WTC11 (cell line): Measurements from ENCODE around the gene MMP17. TPM values are rescaled to one million over a fixed set of nuclear protein-coding genes. Genes with fewer than 3 reads are reported as not detected.
A peak's percentile ranks its signal among the peaks of the same experiment; 100 is the strongest.

Experiments
- ATAC-seq: fragments of 200-7000 bp; cut with Tn5 transposase; 2 replicates; pipeline ENCODE4 v1.10.0; 2021; ENCODE audit warnings: mild to moderate bottlenecking, moderate library complexity
- CTCF ChIA-PET: fragments of 300-600 bp; sonication (Branson Sonifier 250); formaldehyde crosslinking; loops from one replicate; lab custom pipeline; 2021; ENCODE audit warnings: antibody characterized with exemption; lab: Charles Lee
- POLR2A ChIA-PET: fragments of 350-600 bp; sonication (Branson Sonifier 250); formaldehyde crosslinking; loops from one replicate; lab custom pipeline; 2021; ENCODE audit warnings: antibody characterized with exemption; lab: Charles Lee
- DNase-seq: peaks from one replicate; pipeline ENCODE4 v3.0.0; 2021; ENCODE audit warnings: low spot score
- H3K27ac Mint-ChIP-seq: 2 replicates; pipeline ENCODE4 v1.8.0; 2021; ENCODE audit warnings: mixed read lengths
- H3K27me3 Mint-ChIP-seq: 2 replicates; pipeline ENCODE4 v1.8.0; 2021; ENCODE audit warnings: low read depth, mild to moderate bottlenecking, moderate library complexity, mixed read lengths
- H3K36me3 Mint-ChIP-seq: 2 replicates; pipeline ENCODE4 v1.8.0; 2021; ENCODE audit warnings: mixed read lengths
- H3K4me1 Mint-ChIP-seq: 2 replicates; pipeline ENCODE4 v1.8.0; 2022; ENCODE audit warnings: mixed read lengths
- H3K4me3 Mint-ChIP-seq: 2 replicates; pipeline ENCODE4 v1.8.0; 2021; ENCODE audit warnings: mild to moderate bottlenecking, moderate library complexity, mixed read lengths
- H3K9me3 Mint-ChIP-seq: 2 replicates; pipeline ENCODE4 v1.8.0; 2021; ENCODE audit warnings: mixed read lengths
- CREB1 ChIP-seq: sonication (generic); formaldehyde crosslinking; IDR thresholded peaks from 2 replicates; pipeline ENCODE4 v1.8.0; 2023; ENCODE audit warnings: mild to moderate bottlenecking, missing genetic modification reagents
- FOXK1 ChIP-seq: sonication (generic); formaldehyde crosslinking; IDR thresholded peaks from 2 replicates; pipeline ENCODE4 v1.8.0; 2022; ENCODE audit warnings: mild to moderate bottlenecking, moderate library complexity, missing genetic modification reagents
- GABPB1 ChIP-seq: sonication (generic); formaldehyde crosslinking; IDR thresholded peaks from 2 replicates; pipeline ENCODE4 v1.8.1; 2023; ENCODE audit warnings: mild to moderate bottlenecking, missing genetic modification reagents
- MYBL2 ChIP-seq: sonication (generic); formaldehyde crosslinking; IDR thresholded peaks from 2 replicates; pipeline ENCODE4 v1.8.1; 2023; ENCODE audit warnings: mild to moderate bottlenecking, moderate library complexity, missing genetic modification reagents
- NFATC4 ChIP-seq: fragments of 250-450 bp; sonication (Bioruptor Pico); IDR thresholded peaks from 2 replicates; pipeline ENCODE4 v1.9.0; 2021; ENCODE audit warnings: mild to moderate bottlenecking
- NR3C1 ChIP-seq: sonication (generic); formaldehyde crosslinking; conservative IDR thresholded peaks from 2 replicates; pipeline ENCODE4 v1.8.1; 2023; ENCODE audit warnings: low read depth, mild to moderate bottlenecking, missing genetic modification reagents
- SP1 ChIP-seq: sonication (generic); formaldehyde crosslinking; conservative IDR thresholded peaks from 2 replicates; pipeline ENCODE4 v1.8.1; 2022; ENCODE audit warnings: missing genetic modification reagents
- TEAD1 ChIP-seq: sonication (generic); formaldehyde crosslinking; IDR thresholded peaks from 2 replicates; pipeline ENCODE4 v1.8.0; 2022; ENCODE audit warnings: mild to moderate bottlenecking, missing genetic modification reagents
- TP53 ChIP-seq: sonication (generic); formaldehyde crosslinking; IDR thresholded peaks from 2 replicates; pipeline ENCODE4 v1.8.1; 2023; ENCODE audit warnings: mild to moderate bottlenecking, missing genetic modification reagents
- ZNF138 ChIP-seq: sonication (generic); formaldehyde crosslinking; conservative IDR thresholded peaks from 2 replicates; pipeline ENCODE4 v1.8.1; 2022; ENCODE audit warnings: mild to moderate bottlenecking, moderate library complexity, missing genetic modification reagents
- ZNF423 ChIP-seq: fragments of 250-450 bp; sonication (Bioruptor Pico); IDR thresholded peaks from 2 replicates; pipeline ENCODE4 v2.1.2; 2022; ENCODE audit warnings: mild to moderate bottlenecking, moderate library complexity
- total RNA-seq: library from RNA; stranded (reverse); gene quantifications from 3 replicates; pipeline ENCODE4 v1.2.3, GENCODE V29; 2021
- TF ChIP-seq, protein P1 (sequence below): sonication (generic); formaldehyde crosslinking; IDR thresholded peaks from 2 replicates; pipeline ENCODE4 v1.8.0; 2023; ENCODE audit warnings: missing genetic modification reagents, mild to moderate bottlenecking, borderline replicate concordance
- TF ChIP-seq, protein P2 (sequence below): sonication (generic); formaldehyde crosslinking; IDR thresholded peaks from 2 replicates; pipeline ENCODE4 v1.8.0; 2023; ENCODE audit warnings: missing genetic modification reagents
- TF ChIP-seq, protein P3 (sequence below): sonication (generic); formaldehyde crosslinking; conservative IDR thresholded peaks from 2 replicates; pipeline ENCODE4 v1.8.1; 2022; ENCODE audit warnings: mild to moderate bottlenecking, missing genetic modification reagents
- TF ChIP-seq, protein P4 (sequence below): sonication (generic); formaldehyde crosslinking; IDR thresholded peaks from 2 replicates; pipeline ENCODE4 v1.8.1; 2022; ENCODE audit warnings: missing genetic modification reagents, borderline replicate concordance

MMP17 gene
- total RNA-seq, 1 experiment from 2014 or later = 67.1 TPM

DNA sequence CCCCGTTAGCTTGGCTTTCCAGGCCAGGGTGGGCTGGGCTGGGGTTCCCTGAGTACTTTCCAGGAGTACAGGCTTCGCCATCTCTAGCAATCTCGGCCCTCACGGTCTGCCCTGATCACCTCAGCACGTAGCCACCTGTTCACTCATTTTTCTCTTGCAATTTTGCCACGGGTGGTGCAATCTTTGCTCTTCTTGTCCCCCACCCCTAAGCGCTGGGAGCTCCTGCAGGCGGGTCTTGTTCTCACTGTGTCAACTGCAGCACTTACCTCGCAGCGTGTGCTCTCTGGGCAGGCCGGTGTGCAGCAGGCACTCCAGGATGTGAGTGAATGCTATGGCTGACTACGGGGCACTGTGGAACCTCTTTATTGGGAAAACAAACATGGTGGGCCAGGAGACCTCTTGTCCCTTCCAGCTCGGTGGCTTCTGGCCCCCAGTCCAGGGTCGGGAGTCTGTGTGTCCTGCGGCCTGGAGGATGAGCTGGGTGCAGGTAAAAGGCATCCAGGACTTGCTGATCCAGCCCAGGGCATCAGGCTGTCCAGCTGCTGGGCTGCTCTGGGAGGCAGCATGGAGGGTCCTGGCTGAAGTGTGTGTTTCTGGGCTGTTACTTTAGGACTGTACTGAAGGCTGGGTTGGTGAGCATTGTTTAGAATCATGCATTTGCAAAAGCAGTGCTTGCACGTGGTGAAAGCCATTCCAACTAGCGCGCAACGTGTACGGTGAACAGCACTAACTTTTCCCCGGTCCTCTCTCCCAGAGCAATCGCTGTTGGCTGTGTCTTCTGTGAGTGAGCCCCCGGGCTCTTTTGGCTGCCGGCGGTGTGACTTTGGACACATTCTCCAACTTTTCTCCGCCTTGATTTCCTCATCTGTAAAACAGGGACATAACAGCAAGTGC is 64.8 kb downstream of the MMP17 start:
- ChIA-PET POLR2A (interaction anchor here (0.6 to 0.7 kb wide), 3 partner anchors 25 to 182 kb away, joined by 3 to 4 read pairs (median 3); partner anchors contain the start of genes EP400 and SFSWAP), CTCF (interaction anchor here (1.0 kb wide), 1 partner anchor 41 kb away, joined by 3 read pairs; no protein-coding TSS in a partner anchor)
- Mint-ChIP-seq H3K4me1 (peaks cover 17% of the 10 kb centered on the region), H3K9me3 (no peaks in the 10 kb centered on the region), H3K4me3 (no peak overlapping the region), H3K27me3 (peaks cover 11% of the 10 kb centered on the region; the same call in 1 of the 2 replicates), H3K27ac (no peak overlapping the region), H3K36me3 (no peaks in the 10 kb centered on the region)
- ATAC-seq = no peak
- no peak for DNase-seq
- TF ChIP-seq TEAD1 (no peak), GABPB1 (peak; percentile 69)

DNA sequence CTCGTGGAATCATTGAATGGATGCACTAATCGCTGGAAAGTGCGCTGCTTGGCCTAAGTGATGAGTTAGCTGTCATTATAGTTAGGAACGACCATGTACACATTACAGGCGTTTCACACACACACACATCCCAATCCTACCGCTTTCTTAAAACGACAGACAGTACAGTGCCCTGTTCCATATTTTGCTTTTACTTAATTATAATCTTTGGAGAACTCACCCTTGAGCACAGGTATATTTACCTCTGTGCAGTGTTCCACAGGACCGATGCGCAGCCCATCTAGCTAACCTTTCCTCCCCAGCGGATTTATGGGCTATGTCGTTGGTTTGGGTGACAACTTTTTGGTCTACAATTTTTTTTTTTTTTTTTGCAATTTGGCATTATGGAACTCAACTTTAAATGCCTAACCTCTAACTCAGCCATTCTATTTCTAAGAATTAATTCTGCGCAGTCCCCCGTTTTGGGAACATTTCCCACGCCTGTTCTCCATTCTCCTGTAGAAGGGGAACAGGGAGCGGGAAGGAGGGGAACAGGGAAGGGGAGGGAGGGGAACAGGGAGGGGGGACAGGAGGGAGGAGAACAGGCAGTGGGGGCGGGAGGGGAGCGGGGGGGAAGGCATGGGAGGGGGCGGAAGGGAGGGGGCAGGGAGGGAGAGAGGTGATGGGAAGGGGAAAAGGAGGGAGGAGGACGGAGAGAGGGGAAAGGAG is 65.6 kb downstream of the MMP17 start:
- Mint-ChIP-seq H3K9me3 (no peaks in the 10 kb centered on the region), H3K27ac (0 out of 2 replicates have a peak overlapping the region, but pooled peaks have one; percentile 59), H3K27me3 (peaks cover 10% of the 10 kb centered on the region; the same call in 1 of the 2 replicates)
- TF ChIP-seq NR3C1 (no peak), MYBL2 (no peak), NFATC4 (CRISPR knock-in tag) (no peak), ZNF138 (CRISPR knock-in tag) (no peak), ZNF423 (no peak), CREB1 (CRISPR knock-in tag) (no peak)
- TF ChIP-seq, protein P1, sequence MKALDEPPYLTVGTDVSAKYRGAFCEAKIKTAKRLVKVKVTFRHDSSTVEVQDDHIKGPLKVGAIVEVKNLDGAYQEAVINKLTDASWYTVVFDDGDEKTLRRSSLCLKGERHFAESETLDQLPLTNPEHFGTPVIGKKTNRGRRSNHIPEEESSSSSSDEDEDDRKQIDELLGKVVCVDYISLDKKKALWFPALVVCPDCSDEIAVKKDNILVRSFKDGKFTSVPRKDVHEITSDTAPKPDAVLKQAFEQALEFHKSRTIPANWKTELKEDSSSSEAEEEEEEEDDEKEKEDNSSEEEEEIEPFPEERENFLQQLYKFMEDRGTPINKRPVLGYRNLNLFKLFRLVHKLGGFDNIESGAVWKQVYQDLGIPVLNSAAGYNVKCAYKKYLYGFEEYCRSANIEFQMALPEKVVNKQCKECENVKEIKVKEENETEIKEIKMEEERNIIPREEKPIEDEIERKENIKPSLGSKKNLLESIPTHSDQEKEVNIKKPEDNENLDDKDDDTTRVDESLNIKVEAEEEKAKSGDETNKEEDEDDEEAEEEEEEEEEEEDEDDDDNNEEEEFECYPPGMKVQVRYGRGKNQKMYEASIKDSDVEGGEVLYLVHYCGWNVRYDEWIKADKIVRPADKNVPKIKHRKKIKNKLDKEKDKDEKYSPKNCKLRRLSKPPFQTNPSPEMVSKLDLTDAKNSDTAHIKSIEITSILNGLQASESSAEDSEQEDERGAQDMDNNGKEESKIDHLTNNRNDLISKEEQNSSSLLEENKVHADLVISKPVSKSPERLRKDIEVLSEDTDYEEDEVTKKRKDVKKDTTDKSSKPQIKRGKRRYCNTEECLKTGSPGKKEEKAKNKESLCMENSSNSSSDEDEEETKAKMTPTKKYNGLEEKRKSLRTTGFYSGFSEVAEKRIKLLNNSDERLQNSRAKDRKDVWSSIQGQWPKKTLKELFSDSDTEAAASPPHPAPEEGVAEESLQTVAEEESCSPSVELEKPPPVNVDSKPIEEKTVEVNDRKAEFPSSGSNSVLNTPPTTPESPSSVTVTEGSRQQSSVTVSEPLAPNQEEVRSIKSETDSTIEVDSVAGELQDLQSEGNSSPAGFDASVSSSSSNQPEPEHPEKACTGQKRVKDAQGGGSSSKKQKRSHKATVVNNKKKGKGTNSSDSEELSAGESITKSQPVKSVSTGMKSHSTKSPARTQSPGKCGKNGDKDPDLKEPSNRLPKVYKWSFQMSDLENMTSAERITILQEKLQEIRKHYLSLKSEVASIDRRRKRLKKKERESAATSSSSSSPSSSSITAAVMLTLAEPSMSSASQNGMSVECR (CRISPR knock-in tag) = no peak
- TF ChIP-seq, protein P2, sequence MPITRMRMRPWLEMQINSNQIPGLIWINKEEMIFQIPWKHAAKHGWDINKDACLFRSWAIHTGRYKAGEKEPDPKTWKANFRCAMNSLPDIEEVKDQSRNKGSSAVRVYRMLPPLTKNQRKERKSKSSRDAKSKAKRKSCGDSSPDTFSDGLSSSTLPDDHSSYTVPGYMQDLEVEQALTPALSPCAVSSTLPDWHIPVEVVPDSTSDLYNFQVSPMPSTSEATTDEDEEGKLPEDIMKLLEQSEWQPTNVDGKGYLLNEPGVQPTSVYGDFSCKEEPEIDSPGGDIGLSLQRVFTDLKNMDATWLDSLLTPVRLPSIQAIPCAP = no peak
- TF ChIP-seq, all 79 proteins: peak for 0
- ATAC-seq (no peak), DNase-seq (no peak)
- ChIA-PET CTCF (interaction anchor here (1.0 kb wide), 1 partner anchor 42 kb away, joined by 3 read pairs; no protein-coding TSS in a partner anchor), POLR2A (interaction anchor here (0.5 to 0.7 kb wide), 4 partner anchors 24 to 1147 kb away, joined by 3 to 4 read pairs (median 3); partner anchors contain the start of genes EP400 and SFSWAP)
- Mint-ChIP-seq H3K36me3 (no peaks in the 10 kb centered on the region), H3K4me3 (peak overlapping the region; percentile 58), H3K4me1 (peaks cover 17% of the 10 kb centered on the region)

DNA sequence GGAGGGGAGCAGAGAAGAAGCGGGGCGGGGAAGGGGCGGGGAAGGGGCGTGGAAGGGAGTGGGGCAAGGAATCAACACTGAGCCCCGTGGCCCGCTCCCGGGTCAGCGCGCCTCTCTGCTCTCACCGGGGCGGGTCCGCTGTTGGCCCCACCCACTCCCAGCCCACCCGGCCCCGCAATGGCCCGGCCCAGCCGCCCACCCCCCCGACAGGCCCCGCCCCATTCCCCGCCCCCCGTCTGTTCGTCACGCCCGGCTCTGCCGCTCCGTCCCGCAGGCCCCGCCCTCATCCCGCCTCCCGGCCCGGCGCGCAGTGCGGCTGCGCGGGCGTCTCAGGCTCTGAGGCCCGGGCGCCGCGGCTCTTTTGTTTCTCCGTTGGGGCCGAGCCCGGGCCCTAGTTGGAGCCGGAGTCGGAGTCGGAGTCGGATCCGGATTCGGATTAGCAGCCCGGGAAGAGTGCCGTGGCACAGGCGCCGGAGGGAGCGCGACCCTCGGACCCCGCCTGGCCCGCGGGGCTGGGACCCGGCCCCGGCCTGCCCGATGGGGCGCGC is 66.2 kb downstream of the MMP17 start, which contains the start of gene ULK1:
TSS of gene ULK1 (plus strand) at position 310 of the 548 bp plus-strand sequence. CDS start 380 bp downstream, outside the sequence.
- POLR2A ChIA-PET = interaction anchor here (0.5 kb wide), 1 partner anchor 1147 kb away, joined by 3 read pairs; no protein-coding TSS in a partner anchor
- CTCF ChIA-PET = interaction anchor here (1.0 kb wide), 1 partner anchor 43 kb away, joined by 3 read pairs; no protein-coding TSS in a partner anchor
- H3K4me3 Mint-ChIP-seq = peak within 1 kb of the TSS; percentile 71
- TF ChIP-seq SP1 = peak; percentile 60
- TF ChIP-seq FOXK1 (CRISPR knock-in tag) = 0 out of 2 replicates have a peak, but pooled peaks have one; percentile 29
- no peak for TF ChIP-seq TP53 (CRISPR knock-in tag)
- TF ChIP-seq, protein P1 (CRISPR knock-in tag) = no peak
- TF ChIP-seq, protein P3, sequence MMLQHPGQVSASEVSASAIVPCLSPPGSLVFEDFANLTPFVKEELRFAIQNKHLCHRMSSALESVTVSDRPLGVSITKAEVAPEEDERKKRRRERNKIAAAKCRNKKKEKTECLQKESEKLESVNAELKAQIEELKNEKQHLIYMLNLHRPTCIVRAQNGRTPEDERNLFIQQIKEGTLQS (CRISPR knock-in tag) = no peak
- TF ChIP-seq, protein P4, sequence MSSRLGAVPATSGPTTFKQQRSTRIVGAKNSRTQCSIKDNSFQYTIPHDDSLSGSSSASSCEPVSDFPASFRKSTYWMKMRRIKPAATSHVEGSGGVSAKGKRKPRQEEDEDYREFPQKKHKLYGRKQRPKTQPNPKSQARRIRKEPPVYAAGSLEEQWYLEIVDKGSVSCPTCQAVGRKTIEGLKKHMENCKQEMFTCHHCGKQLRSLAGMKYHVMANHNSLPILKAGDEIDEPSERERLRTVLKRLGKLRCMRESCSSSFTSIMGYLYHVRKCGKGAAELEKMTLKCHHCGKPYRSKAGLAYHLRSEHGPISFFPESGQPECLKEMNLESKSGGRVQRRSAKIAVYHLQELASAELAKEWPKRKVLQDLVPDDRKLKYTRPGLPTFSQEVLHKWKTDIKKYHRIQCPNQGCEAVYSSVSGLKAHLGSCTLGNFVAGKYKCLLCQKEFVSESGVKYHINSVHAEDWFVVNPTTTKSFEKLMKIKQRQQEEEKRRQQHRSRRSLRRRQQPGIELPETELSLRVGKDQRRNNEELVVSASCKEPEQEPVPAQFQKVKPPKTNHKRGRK (CRISPR knock-in tag) = no peak

More for the DNA sequence above, 66.2 kb downstream of the MMP17 start, which contains the start of gene ULK1:
- no peaks in the 10 kb centered on the region for H3K36me3 Mint-ChIP-seq
- H3K27ac Mint-ChIP-seq = peak within 1 kb of the TSS; percentile 84
- H3K9me3 Mint-ChIP-seq = no peaks in the 10 kb centered on the region
- ATAC-seq (peak; percentile 83), DNase-seq (peak; percentile 94)
- H3K4me1 Mint-ChIP-seq = peaks cover 11% of the 10 kb centered on the region
- H3K27me3 Mint-ChIP-seq = peaks cover 3% of the 10 kb centered on the region; the same call in 1 of the 2 replicates
